IMR-90 (cell line): ENCODE measurements around the gene TRIM44. TPM values are rescaled to one million over a fixed set of nuclear protein-coding genes. Genes with fewer than 3 reads are reported as not detected.

Experiments used
- ATAC-seq: fragments of 200-7000 bp; cut with Tn5 transposase; 2 replicates; pipeline ENCODE4 v1.9.1; 2020; ENCODE audit warnings: low read depth, mild to moderate bottlenecking, moderate library complexity
- BruUV-seq: library from RNA; stranded (reverse); fragments of 400-500 nt; replicated peaks from 2 replicates; lab custom pipeline; 2021; lab: Mats Ljungman, UMichigan
- CTCF ChIA-PET: fragments of 300-600 bp; formaldehyde crosslinking; extraction: SDS; loops from one replicate; lab custom pipeline; 2021; ENCODE audit warnings: antibody characterized with exemption; lab: Yijun Ruan, JAX
- POLR2A ChIA-PET: fragments of 300-600 bp; sonication (Branson Sonifier 250); formaldehyde crosslinking; loops from one replicate; lab custom pipeline; 2022; ENCODE audit warnings: antibody characterized with exemption; ENCODE audit not compliant: unreplicated experiment; lab: Charles Lee
- DNase-seq: peaks from one replicate; pipeline ENCODE4 v3.0.0; 2013
- H2AFZ ChIP-seq: replicated peaks from 2 replicates; pipeline ENCODE3; 2013; ENCODE audit warnings: low read length, mild to moderate bottlenecking; ENCODE audit not compliant: poor library complexity
- H2AK5ac ChIP-seq: 2 replicates; pipeline ENCODE4 v1.6.1; 2013; ENCODE audit warnings: low read depth, low read length, inconsistent platforms
- H2AK9ac ChIP-seq: replicated peaks from 2 replicates; pipeline ENCODE3; 2013; ENCODE audit warnings: mild to moderate bottlenecking, low read depth, low read length, moderate library complexity; ENCODE audit not compliant: poor library complexity
- H2BK120ac ChIP-seq: 2 replicates; pipeline ENCODE4 v1.6.1; 2013; ENCODE audit warnings: low read depth, low read length, inconsistent platforms
- H2BK15ac ChIP-seq: 3 replicates; pipeline ENCODE4 v1.6.1; 2013; ENCODE audit warnings: low read depth, low read length, inconsistent platforms
- H2BK20ac ChIP-seq: 2 replicates; pipeline ENCODE4 v1.6.1; 2013; ENCODE audit warnings: low read depth, mild to moderate bottlenecking, inconsistent platforms, low read length, moderate library complexity
- H2BK5ac ChIP-seq: 2 replicates; pipeline ENCODE4 v1.6.1; 2013; ENCODE audit warnings: mild to moderate bottlenecking, low read depth, low read length, inconsistent platforms; ENCODE audit not compliant: poor library complexity, severe bottlenecking
- H3K14ac ChIP-seq: replicated peaks from 2 replicates; pipeline ENCODE4 v1.6.1; 2013; ENCODE audit warnings: low read depth, low read length, inconsistent platforms
- H3K18ac ChIP-seq: 2 replicates; pipeline ENCODE4 v1.6.1; 2013; ENCODE audit warnings: low read depth, low read length, control low read depth
- H3K23ac ChIP-seq: 2 replicates; pipeline ENCODE4 v1.6.1; 2013; ENCODE audit warnings: low read depth, low read length, inconsistent platforms
- H3K27ac ChIP-seq: 2 replicates; pipeline ENCODE4 v1.5.1; 2013; ENCODE audit warnings: mild to moderate bottlenecking, control low read depth, low read length; ENCODE audit not compliant: insufficient read depth
- H3K27me3 ChIP-seq: 2 replicates; pipeline ENCODE4 v1.6.1; 2013; ENCODE audit warnings: low read length; ENCODE audit not compliant: control insufficient read depth, insufficient read depth
- H3K36me3 ChIP-seq: 2 replicates; pipeline ENCODE4 v1.6.1; 2013; ENCODE audit warnings: low read length, mixed read lengths; ENCODE audit not compliant: control insufficient read depth, insufficient read depth
- H3K4ac ChIP-seq: 2 replicates; pipeline ENCODE4 v1.6.1; 2013; ENCODE audit warnings: low read depth, low read length, inconsistent platforms
- H3K4me1 ChIP-seq: 2 replicates; pipeline ENCODE4 v1.6.1; 2013; ENCODE audit warnings: low read length, mixed read lengths; ENCODE audit not compliant: control insufficient read depth, insufficient read depth
- H3K4me2 ChIP-seq: 2 replicates; pipeline ENCODE4 v1.6.1; 2013; ENCODE audit warnings: low read depth, mild to moderate bottlenecking, control low read depth, low read length, moderate library complexity
- H3K4me3 ChIP-seq: 2 replicates; pipeline ENCODE4 v1.5.1; 2013; ENCODE audit warnings: low read depth, mild to moderate bottlenecking, control low read depth, low read length, moderate library complexity; ENCODE audit not compliant: insufficient read depth
- H3K56ac ChIP-seq: 2 replicates; pipeline ENCODE4 v1.6.1; 2013; ENCODE audit warnings: low read length, inconsistent platforms; ENCODE audit not compliant: insufficient read depth; ENCODE audit errors: extremely low read depth
- H3K79me1 ChIP-seq, 2 experiments: 2 replicates each; pipeline ENCODE4 v1.6.1; 2013; ENCODE audit warnings: low read length in 2 of 2, inconsistent platforms in 1 of 2, low read depth in 1 of 2
- H3K9ac ChIP-seq: 2 replicates; pipeline ENCODE4 v1.6.1; 2013; ENCODE audit warnings: low read depth, low read length, control low read depth
- H3K9me1 ChIP-seq: 2 replicates; pipeline ENCODE4 v1.6.1; 2013; ENCODE audit warnings: low read length, inconsistent platforms; ENCODE audit not compliant: insufficient read depth
- H3K9me3 ChIP-seq: 2 replicates; pipeline ENCODE4 v1.6.1; 2013; ENCODE audit warnings: low read length; ENCODE audit not compliant: control insufficient read depth, insufficient read depth
- H4K20me1 ChIP-seq: 2 replicates; pipeline ENCODE4 v1.6.1; 2013; ENCODE audit warnings: low read length, inconsistent platforms; ENCODE audit not compliant: insufficient read depth
- H4K5ac ChIP-seq: 2 replicates; pipeline ENCODE4 v1.6.1; 2013; ENCODE audit warnings: mild to moderate bottlenecking, low read depth, low read length, control low read depth
- H4K8ac ChIP-seq, 2 experiments: 2 replicates each; pipeline ENCODE4 v1.6.1; 2013; ENCODE audit warnings: low read depth in 2 of 2, low read length in 2 of 2, control low read depth in 1 of 2, inconsistent platforms in 1 of 2
- H4K91ac ChIP-seq: 2 replicates; pipeline ENCODE4 v1.6.1; 2013; ENCODE audit warnings: low read depth, low read length, inconsistent platforms; ENCODE audit not compliant: insufficient read depth
- BHLHE40 ChIP-seq: fragments of 150-350 bp; IDR thresholded peaks from 2 replicates; pipeline ENCODE4 v1.6.1; 2016; ENCODE audit warnings: mild to moderate bottlenecking, low read depth, low read length
- CEBPB ChIP-seq: IDR thresholded peaks from 2 replicates; pipeline ENCODE4 v1.6.1; 2012; ENCODE audit warnings: low read depth, low read length, improper control_type of control experiment
- CHD1 ChIP-seq: IDR thresholded peaks from 2 replicates; pipeline ENCODE4 v1.6.1; 2012; ENCODE audit warnings: low read depth, low read length, improper control_type of control experiment
- CTCF ChIP-seq: conservative IDR thresholded peaks from 2 replicates; pipeline ENCODE4 v1.5.1; 2012; ENCODE audit warnings: mild to moderate bottlenecking, low read depth, low read length, improper control_type of control experiment
- ELK1 ChIP-seq: fragments of 150-350 bp; IDR thresholded peaks from 2 replicates; pipeline ENCODE4 v1.6.1; 2016; ENCODE audit warnings: low read depth, mild to moderate bottlenecking, low read length, moderate library complexity, borderline replicate concordance
- FOS ChIP-seq: fragments of 150-350 bp; IDR thresholded peaks from 2 replicates; pipeline ENCODE4 v1.6.1; 2016; ENCODE audit warnings: low read depth, low read length
- MAFK ChIP-seq: IDR thresholded peaks from 2 replicates; pipeline ENCODE4 v1.6.1; 2012; ENCODE audit warnings: low read depth, low read length, improper control_type of control experiment
- MAZ ChIP-seq: IDR thresholded peaks from 2 replicates; pipeline ENCODE4 v1.6.1; 2012; ENCODE audit warnings: low read depth, mild to moderate bottlenecking, low read length, improper control_type of control experiment, moderate library complexity, borderline replicate concordance
- MXI1 ChIP-seq: IDR thresholded peaks from 2 replicates; pipeline ENCODE4 v1.6.1; 2012; ENCODE audit warnings: low read depth, mild to moderate bottlenecking, low read length, moderate library complexity, borderline replicate concordance
- NFE2L2 ChIP-seq: fragments of 150-350 bp; IDR thresholded peaks from 2 replicates; pipeline ENCODE4 v1.6.1; 2016; ENCODE audit warnings: low read depth, mild to moderate bottlenecking, low read length
- POLR2A ChIP-seq: IDR thresholded peaks from 2 replicates; pipeline ENCODE4 v1.6.1; 2012; ENCODE audit warnings: mild to moderate bottlenecking, low read depth, low read length
- RAD21 ChIP-seq: IDR thresholded peaks from 2 replicates; pipeline ENCODE4 v1.6.1; 2012; ENCODE audit warnings: low read length, improper control_type of control experiment
- RCOR1 ChIP-seq: IDR thresholded peaks from 2 replicates; pipeline ENCODE4 v1.6.1; 2012; ENCODE audit warnings: mild to moderate bottlenecking, low read length, improper control_type of control experiment; ENCODE audit not compliant: insufficient replicate concordance
- RFX5 ChIP-seq: IDR thresholded peaks from 2 replicates; pipeline ENCODE4 v1.8.0; 2012; ENCODE audit warnings: low read depth, mild to moderate bottlenecking, low read length, moderate library complexity
- SMC3 ChIP-seq: fragments of 150-350 bp; IDR thresholded peaks from 2 replicates; pipeline ENCODE4 v1.6.1; 2016; ENCODE audit warnings: low read depth, mild to moderate bottlenecking, antibody characterized with exemption, low read length, moderate library complexity
- USF2 ChIP-seq: fragments of 150-350 bp; IDR thresholded peaks from 2 replicates; pipeline ENCODE4 v1.6.1; 2017; ENCODE audit warnings: mild to moderate bottlenecking, antibody characterized with exemption, low read length, low read depth
- WGBS, 2 experiments: methylation state at CpG; one replicate each; pipeline versions ENCODE4 v1.1.5 to v1.1.7; 2013; ENCODE audit warnings: missing lambda C conversion rate in 2 of 2; ENCODE audit not compliant: insufficient read length in 1 of 2; ENCODE audit errors: extremely low coverage in 2 of 2; 5-methylcytosine and 5-hydroxymethylcytosine counted together
- dilution Hi-C: fragments of 300-500 bp; cut with HindIII; formaldehyde crosslinking; loops from one replicate; pipeline ENCODE4 v1.14.3; 2018; ENCODE audit warnings: low sequenced_read_pairs; ENCODE audit not compliant: unreplicated experiment
- in situ Hi-C: fragments of 300-500 bp; cut with MboI; formaldehyde crosslinking; loops from 3 replicates; pipeline ENCODE4 v1.14.3; 2019; ENCODE audit warnings: low sequenced_read_pairs, inconsistent platforms, mixed read lengths
- intact Hi-C: fragments of 100-400 bp; cut with micrococcal nuclease; formaldehyde crosslinking; loops from 2 replicates; pipeline ENCODE4 v1.10.0; 2022
- polyA plus RNA-seq, 3 experiments: library from polyadenylated mRNA; depleted of rRNA; stranded (reverse); fragments of >200 nt; gene quantifications; 2 replicates each; pipeline ENCODE4 v1.2.3, GENCODE V29; 2012; ENCODE audit warnings: low replicate concordance in 1 of 3
- total RNA-seq: library from RNA; depleted of rRNA; stranded (reverse); fragments of >200 nt; gene quantifications from 2 replicates; pipeline ENCODE4 v1.2.3, GENCODE V29; 2012

Gene TRIM44
- total and polyA plus RNA-seq, 2 of the 4 experiments (the other 2 are of a cell fraction), result 50.7 to 104 TPM

GRCh38 chr11:35783809-35784208 is 121.2 kb downstream of the TRIM44 start:
- Histone ChIP-seq H3K4ac (no peak overlapping the region), H3K4me2 (no peak overlapping the region), H4K8ac (no peak overlapping the region), H3K4me1 (peaks cover 15% of the 10 kb centered on the region), H3K23ac (no peak overlapping the region), H3K9ac (no peak overlapping the region), H4K91ac (no peak overlapping the region), H2AFZ (no peak overlapping the region), H3K56ac (no peak overlapping the region), H2BK20ac (no peak overlapping the region), H3K18ac (no peak overlapping the region), H3K27ac (no peak overlapping the region), H3K4me3 (no peak overlapping the region), H3K14ac (no peak overlapping the region), H3K9me3 (peaks cover 3% of the 10 kb centered on the region; the same call in 1 of the 2 replicates), H4K20me1 (peaks cover 48% of the 10 kb centered on the region), H3K79me1 (peaks cover 37 to 74% of the 10 kb centered on the region in 2 experiments), H2BK5ac (no peak overlapping the region), H4K5ac (no peak overlapping the region), H2AK9ac (no peak overlapping the region), H2AK5ac (no peak overlapping the region), H3K9me1 (peaks cover 21% of the 10 kb centered on the region), H3K27me3 (no peaks in the 10 kb centered on the region), H2BK120ac (no peak overlapping the region), H2BK15ac (no peak overlapping the region), H3K36me3 (no peaks in the 10 kb centered on the region)
- ATAC-seq, result no peak
- POLR2A ChIA-PET, result no interaction called here
- dilution Hi-C loops, result no loop called here
- BruUV-seq, result no TSS peak
- CTCF ChIA-PET, result no interaction called here
- intact Hi-C loops, result no loop called here
- in situ Hi-C loops, result no loop called here
- WGBS, 2 experiments, result no CpG with 5 or more reads among the region's 3 CpGs
- DNase-seq, result no peak
- TF ChIP-seq MXI1 (no peak), CEBPB (no peak), CTCF (no peak), BHLHE40 (no peak), USF2 (no peak), RCOR1 (no peak), FOS (no peak), ELK1 (no peak), RFX5 (no peak), SMC3 (no peak), CHD1 (no peak), NFE2L2 (no peak), POLR2A (no peak), RAD21 (no peak), MAFK (no peak), MAZ (no peak)
